ENCODE measurements around the gene TM4SF20.

GRCh38 chr2:227402321-227402720 lies 23.2 kb upstream of the TM4SF20 start:
- TF ChIP-seq CTCF (conservative IDR thresholded peaks at IDR 0.05; ENCODE audit: low read length) (no peak), EZH2phosphoT487 (IDR thresholded peaks at IDR 0.05; ENCODE audit: borderline replicate concordance) (no peak)

Data from Loucy (cell line).